SK-N-MC (cell line): ENCODE data around the gene FGF14.

ENCODE experiments used
- EZH2 ChIP-seq: fragments of 200-600 bp; sonication (generic); IDR thresholded peaks from one replicate; pipeline ENCODE4 v1.6.1; 2017; ENCODE audit warnings: antibody characterized with exemption
- POLR2AphosphoS5 ChIP-seq: IDR thresholded peaks from 2 replicates; pipeline ENCODE4 v1.6.1; 2012; ENCODE audit warnings: mild to moderate bottlenecking, low read depth, low read length, borderline replicate concordance

DNA sequence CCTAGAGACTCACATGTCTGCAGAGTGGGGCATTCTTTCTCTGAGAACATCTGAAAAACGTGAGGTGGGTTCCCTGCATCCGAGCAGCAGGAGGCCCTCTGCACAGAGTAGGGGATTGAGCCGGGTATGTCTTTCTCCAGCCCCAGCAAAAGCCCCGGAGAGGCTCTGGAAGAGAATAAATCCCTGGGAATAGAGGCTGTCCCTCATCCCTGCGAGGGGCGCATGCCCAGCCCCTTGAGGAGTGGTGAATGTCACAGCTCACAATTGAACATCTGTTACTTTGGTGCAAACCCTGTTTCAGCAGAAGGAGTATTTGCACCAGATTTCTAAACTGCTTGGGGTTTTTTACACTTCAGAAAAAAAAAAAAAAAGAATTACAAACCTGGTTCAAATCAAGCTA lies 164.6 kb downstream of the FGF14 start:
- no peak for TF ChIP-seq EZH2
- TF ChIP-seq POLR2AphosphoS5 = no peak
